GM12878 (cell line): ENCODE data around the gene USP15. TPM values are rescaled to one million over a fixed set of nuclear protein-coding genes. Genes with fewer than 3 reads are reported as not detected.

Experiments
- ATAC-seq: fragments of 200-7000 bp; cut with Tn5 transposase; 3 replicates; pipeline ENCODE4 v1.9.1; 2020; ENCODE audit warnings: mild to moderate bottlenecking, moderate library complexity
- BruUV-seq: library from RNA; stranded (reverse); fragments of 400-500 nt; replicated peaks from 2 replicates; lab custom pipeline; 2021; lab: Mats Ljungman, UMichigan
- CTCF ChIA-PET: fragments of 300-600 bp; sonication (Branson Sonifier 250); formaldehyde crosslinking; extraction: SDS; loops from one replicate; lab custom pipeline; 2021; ENCODE audit warnings: inconsistent platforms; lab: Yijun Ruan, JAX
- POLR2A ChIA-PET: fragments of 350-600 bp; formaldehyde crosslinking; extraction: SDS; loops from one replicate; lab custom pipeline; 2021; ENCODE audit warnings: inconsistent platforms; lab: Charles Lee
- RAD21 ChIA-PET: fragments of 300-600 bp; sonication (Branson Sonifier 250); formaldehyde crosslinking; loops from one replicate; lab custom pipeline; 2023; ENCODE audit warnings: antibody characterized with exemption; ENCODE audit not compliant: unreplicated experiment; lab: Charles Lee
- SMC1A ChIA-PET: fragments of 300-600 bp; sonication (Branson Sonifier 250); formaldehyde crosslinking; loops from one replicate; lab custom pipeline; 2023; ENCODE audit not compliant: unreplicated experiment, uncharacterized antibody; lab: Charles Lee
- DNase-seq: peaks from one replicate; pipeline ENCODE4 v3.0.0-alpha.2; 2011; ENCODE audit warnings: low read depth, low spot score
- FAIRE-seq: peaks from 3 replicates; lab custom pipeline; 2011; peaks lifted over from hg19 to GRCh38; lab: Jason Lieb, UNC
- H2AFZ ChIP-seq: 2 replicates; pipeline ENCODE4 v1.6.0; 2011; ENCODE audit warnings: low read depth, low read length, control low read depth; ENCODE audit not compliant: control insufficient read depth
- H3K27ac ChIP-seq: 2 replicates; pipeline ENCODE4 v1.5.1; 2011; ENCODE audit warnings: control low read depth; ENCODE audit not compliant: control insufficient read depth, insufficient read depth
- H3K27me3 ChIP-seq, 2 experiments: replicated peaks in 1 of 2; 2 replicates each; pipeline versions ENCODE4 v1.6.0 to v1.6.1; 2011; ENCODE audit warnings: low read length in 1 of 2; ENCODE audit not compliant: control insufficient read depth in 2 of 2, insufficient read depth in 2 of 2
- H3K36me3 ChIP-seq, 2 experiments: 2 replicates each; pipeline ENCODE4 v1.5.1; 2011; ENCODE audit warnings: low read length in 1 of 2; ENCODE audit not compliant: control insufficient read depth in 2 of 2, insufficient read depth in 2 of 2
- H3K4me1 ChIP-seq: 2 replicates; pipeline ENCODE4 v1.6.1; 2011; ENCODE audit warnings: mild to moderate bottlenecking, low read length, moderate library complexity, mixed read lengths; ENCODE audit not compliant: control insufficient read depth, insufficient read depth
- H3K4me2 ChIP-seq: 2 replicates; pipeline ENCODE4 v1.6.0; 2011; ENCODE audit warnings: control low read depth; ENCODE audit not compliant: control insufficient read depth, insufficient read depth
- H3K4me3 ChIP-seq: fragments of 200-600 bp; sonication (generic); 2 replicates; pipeline ENCODE4 v1.5.1; 2016
- H3K79me2 ChIP-seq: 2 replicates; pipeline ENCODE4 v1.6.0; 2011; ENCODE audit warnings: low read length; ENCODE audit not compliant: control insufficient read depth, insufficient read depth
- H3K9ac ChIP-seq: 2 replicates; pipeline ENCODE4 v1.8.0; 2011; ENCODE audit warnings: low read length, control low read depth, mixed read lengths; ENCODE audit not compliant: control insufficient read depth, insufficient read depth
- H3K9me3 ChIP-seq: replicated peaks from 3 replicates; pipeline ENCODE4 v1.5.1; 2011; ENCODE audit warnings: mild to moderate bottlenecking, low read length; ENCODE audit not compliant: control insufficient read depth, insufficient read depth
- H4K20me1 ChIP-seq: 2 replicates; pipeline ENCODE4 v1.6.0; 2011; ENCODE audit not compliant: control insufficient read depth, insufficient read depth
- ATF2 ChIP-seq: IDR thresholded peaks from 2 replicates; pipeline ENCODE4 v1.6.1; 2012; ENCODE audit warnings: low read length, inconsistent platforms
- CREB1 ChIP-seq: IDR thresholded peaks from 2 replicates; pipeline ENCODE4 v1.6.1; 2012; ENCODE audit warnings: low read depth, mild to moderate bottlenecking, inconsistent platforms
- IKZF1 ChIP-seq: fragments of 450-650 bp; conservative IDR thresholded peaks from 2 replicates; pipeline ENCODE4 v1.6.1; 2017; ENCODE audit warnings: antibody characterized with exemption, mild to moderate bottlenecking
- PAX5 ChIP-seq: IDR thresholded peaks from 2 replicates; pipeline ENCODE4 v1.6.1; 2011; ENCODE audit warnings: low read depth, low read length, borderline replicate concordance
- PBX3 ChIP-seq: IDR thresholded peaks from 2 replicates; pipeline ENCODE4 v1.6.1; 2011; ENCODE audit warnings: mild to moderate bottlenecking, low read depth, low read length, moderate library complexity; ENCODE audit not compliant: insufficient replicate concordance
- SP1 ChIP-seq: IDR thresholded peaks from one replicate; pipeline ENCODE4 v1.6.1; 2011; ENCODE audit warnings: low read depth, low read length
- SREBF1 ChIP-seq: IDR thresholded peaks from 2 replicates; pipeline ENCODE4 v1.6.1; 2012; ENCODE audit warnings: mild to moderate bottlenecking, low read length
- YBX1 ChIP-seq: fragments of 450-650 bp; IDR thresholded peaks from 2 replicates; pipeline ENCODE4 v1.6.1; 2016; ENCODE audit warnings: antibody characterized with exemption
- WGBS: methylation state at CpG from one replicate; pipeline ENCODE4 v1.1.6; 2016; ENCODE audit warnings: low lambda C conversion rate; ENCODE audit not compliant: insufficient replicate concordance, insufficient coverage; ENCODE audit errors: missing lambda C conversion rate; 5-methylcytosine and 5-hydroxymethylcytosine counted together
- in situ Hi-C: fragments of 300-500 bp; cut with MboI; formaldehyde crosslinking; loops from 9 replicates; pipeline ENCODE4 v1.14.3; 2018; ENCODE audit warnings: mixed read lengths
- intact Hi-C: fragments of 100-400 bp; cut with micrococcal nuclease; formaldehyde crosslinking; loops from one replicate; pipeline ENCODE4 v1.14.2; 2022; ENCODE audit not compliant: unreplicated experiment
- polyA plus RNA-seq, 11 experiments: library from polyadenylated mRNA; depleted of rRNA in 4 of 11; unstranded in 6 of 11; stranded (reverse) in 5 of 11; fragments of >200 nt; fragmentation: Nextera tagmentation in 4 of 11; fragmentation: Illumina TruSeq in 1 of 11; extraction: Ambion mirVana in 4 of 11; extraction: Trizol in 1 of 11; gene quantifications; 1 replicate in 1 of 11; 2 replicates in 10 of 11; pipeline versions ENCODE4 v1.2.1 to v1.2.3, GENCODE V29; 2011 to 2016; ENCODE audit warnings: inconsistent platforms in 2 of 11, missing spikeins in 2 of 11, low read depth in 1 of 11
- total RNA-seq, 4 experiments: library from RNA; depleted of rRNA in 3 of 4; stranded (reverse); fragments of >200 nt in 3 of 4; fragmentation: Illumina TruSeq in 1 of 4; extraction: Trizol in 1 of 4; gene quantifications; 2 replicates each; pipeline versions ENCODE4 v1.2.1 to v1.2.3, GENCODE V29; 2013 to 2021

Gene USP15
- total and polyA plus RNA-seq, 10 of the 15 experiments (the other 5 are each of a cell fraction or from before 2014, with no cell fraction given): 57.6 to 101 (median 90.2) TPM

- DNase-seq (no peak), FAIRE-seq (no peak), ATAC-seq (no peak)
- Histone ChIP-seq H3K79me2 (peaks cover 8% of the 10 kb centered on the region), H3K9me3 (no peaks in the 10 kb centered on the region), H3K27ac (no peak overlapping the region), H2AFZ (no peak overlapping the region), H3K4me1 (peaks cover 18% of the 10 kb centered on the region), H3K4me3 (no peak overlapping the region), H3K27me3 (no peaks in the 10 kb centered on the region), H4K20me1 (no peaks in the 10 kb centered on the region), H3K4me2 (no peak overlapping the region), H3K9ac (no peak overlapping the region), H3K36me3 (no peaks in the 10 kb centered on the region)
- POLR2A ChIA-PET: no interaction called here
- SMC1A ChIA-PET: no interaction called here
- in situ Hi-C loops (no loop called here), intact Hi-C loops (no loop called here)
- no TSS peak for BruUV-seq
- RAD21 ChIA-PET: no interaction called here
- 94% methylated on average over 3 of the region's 3 CpGs for WGBS
- CTCF ChIA-PET: no interaction called here
- TF ChIP-seq SREBF1 (no peak), IKZF1 (no peak), ATF2 (no peak), PBX3 (no peak), CREB1 (no peak), YBX1 (no peak), PAX5 (no peak), SP1 (no peak)
Observed at GRCh38 chr12:62254967-62255366, 5.2 kb upstream of the USP15 start.
